Retinal pigment epithelial cell (primary cell): Measurements from ENCODE around the gene CYSRT1.
A peak's percentile ranks its signal among the peaks of the same experiment; 100 is the strongest.

ENCODE experiments used
- DNase-seq: peaks from one replicate; pipeline ENCODE4 v3.0.0-alpha.2; 2010; ENCODE audit warnings: low read depth
- H3K4me3 ChIP-seq: 2 replicates; pipeline ENCODE4 v1.5.1; 2011; ENCODE audit warnings: mild to moderate bottlenecking, low read length, control low read depth, moderate library complexity
- TF ChIP-seq, protein P1 (sequence below): conservative IDR thresholded peaks from 2 replicates; pipeline ENCODE4 v1.5.1; 2011; ENCODE audit warnings: low read depth, low read length, control low read depth, inconsistent platforms

Gene CYSRT1

DNA sequence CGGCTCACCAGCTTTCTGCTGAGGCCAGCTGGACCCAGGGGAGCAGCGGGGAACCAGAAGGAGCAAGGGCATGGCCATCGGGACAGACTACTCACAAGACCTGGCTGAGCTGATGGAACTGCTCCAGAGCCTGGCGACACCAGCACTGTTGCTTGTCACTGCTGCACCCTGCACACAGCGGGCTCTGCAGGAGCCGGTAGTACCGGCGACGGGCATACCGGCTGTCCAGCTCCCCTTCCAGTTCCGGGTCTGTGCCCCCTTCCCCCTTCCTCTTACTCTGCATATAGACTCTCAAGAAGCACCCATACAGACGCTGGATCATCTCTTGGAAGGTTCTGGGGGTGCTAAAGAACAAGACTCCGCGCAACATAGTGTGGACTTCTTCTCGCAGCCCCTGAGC lies 37.6 kb upstream of the CYSRT1 start:
- TF ChIP-seq, protein P1, sequence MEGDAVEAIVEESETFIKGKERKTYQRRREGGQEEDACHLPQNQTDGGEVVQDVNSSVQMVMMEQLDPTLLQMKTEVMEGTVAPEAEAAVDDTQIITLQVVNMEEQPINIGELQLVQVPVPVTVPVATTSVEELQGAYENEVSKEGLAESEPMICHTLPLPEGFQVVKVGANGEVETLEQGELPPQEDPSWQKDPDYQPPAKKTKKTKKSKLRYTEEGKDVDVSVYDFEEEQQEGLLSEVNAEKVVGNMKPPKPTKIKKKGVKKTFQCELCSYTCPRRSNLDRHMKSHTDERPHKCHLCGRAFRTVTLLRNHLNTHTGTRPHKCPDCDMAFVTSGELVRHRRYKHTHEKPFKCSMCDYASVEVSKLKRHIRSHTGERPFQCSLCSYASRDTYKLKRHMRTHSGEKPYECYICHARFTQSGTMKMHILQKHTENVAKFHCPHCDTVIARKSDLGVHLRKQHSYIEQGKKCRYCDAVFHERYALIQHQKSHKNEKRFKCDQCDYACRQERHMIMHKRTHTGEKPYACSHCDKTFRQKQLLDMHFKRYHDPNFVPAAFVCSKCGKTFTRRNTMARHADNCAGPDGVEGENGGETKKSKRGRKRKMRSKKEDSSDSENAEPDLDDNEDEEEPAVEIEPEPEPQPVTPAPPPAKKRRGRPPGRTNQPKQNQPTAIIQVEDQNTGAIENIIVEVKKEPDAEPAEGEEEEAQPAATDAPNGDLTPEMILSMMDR: no peak
- H3K4me3 ChIP-seq: peak overlapping the region; percentile 87
- no peak for DNase-seq

DNA sequence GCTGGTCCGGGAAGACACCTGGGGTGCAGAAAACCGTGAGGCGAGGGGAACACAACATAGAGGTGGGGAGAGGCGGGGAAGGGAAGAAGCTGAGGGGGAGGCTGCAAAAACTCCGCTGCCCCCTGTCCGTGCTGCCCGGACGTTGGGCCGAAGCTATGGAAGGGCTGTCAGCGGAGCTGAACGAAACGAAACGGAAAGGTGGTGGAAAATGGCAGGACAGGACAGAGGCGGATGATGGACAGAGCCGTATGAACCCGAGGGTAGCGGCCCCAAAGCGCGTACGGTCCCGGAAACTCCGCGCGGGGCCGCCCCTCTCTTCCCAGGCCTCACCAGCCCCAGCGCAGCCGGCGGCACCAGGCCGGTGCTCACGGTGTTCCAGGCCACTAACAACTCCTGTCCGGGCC lies 36.9 kb upstream of the CYSRT1 start:
- peak overlapping the region; percentile 87 for H3K4me3 ChIP-seq
- TF ChIP-seq, protein P1: no peak
- no peak for DNase-seq

DNA sequence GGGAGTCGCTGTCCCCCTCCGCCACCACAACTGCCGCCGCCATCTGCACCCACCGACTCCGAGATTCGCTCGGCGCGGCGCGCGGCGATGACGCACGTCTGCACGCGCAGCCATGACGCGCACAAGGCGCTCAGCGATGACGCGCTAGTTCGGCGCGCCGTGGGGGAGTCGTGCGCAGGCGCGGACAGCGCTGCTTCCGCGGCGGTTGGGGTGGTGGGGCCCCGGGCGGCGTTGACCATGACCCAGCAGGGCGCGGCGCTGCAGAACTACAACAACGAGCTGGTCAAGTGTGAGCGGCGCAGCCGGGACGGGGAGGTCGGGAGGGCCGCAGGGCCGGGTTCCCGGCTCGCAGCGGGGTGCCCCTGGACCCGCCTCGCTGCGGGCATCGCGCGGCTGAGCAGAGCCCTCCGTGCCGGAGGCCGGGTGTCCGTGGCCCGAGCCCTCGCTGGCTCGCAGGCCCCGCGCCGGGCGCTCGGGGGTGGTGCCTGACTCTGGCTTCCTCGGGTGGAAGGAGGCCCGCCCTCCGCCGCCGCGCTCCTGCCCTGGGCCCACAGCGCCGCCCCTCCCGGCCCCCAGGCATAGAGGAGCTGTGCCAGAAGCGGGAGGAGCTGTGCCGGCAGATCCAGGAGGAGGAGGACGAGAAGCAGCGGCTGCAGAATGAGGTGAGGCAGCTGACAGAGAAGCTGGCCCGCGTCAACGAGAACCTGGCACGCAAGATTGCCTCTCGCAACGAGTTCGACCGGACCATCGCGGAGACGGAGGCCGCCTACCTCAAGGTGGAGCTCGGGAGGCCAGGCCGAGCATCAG lies 36.3 kb upstream of the CYSRT1 start, which contains the start of the genes ANAPC2 and SSNA1:
ANAPC2 (minus strand) TSS at position 71 of the 807 bp plus-strand sequence; CDS start at position 43, 28 bp downstream.
SSNA1 (plus strand) TSS at position 187 of the 807 bp plus-strand sequence; CDS start at position 238, 51 bp downstream.
- peak; percentile 82 for DNase-seq
- peak within 1 kb of the TSS; percentile 87 for H3K4me3 ChIP-seq

DNA sequence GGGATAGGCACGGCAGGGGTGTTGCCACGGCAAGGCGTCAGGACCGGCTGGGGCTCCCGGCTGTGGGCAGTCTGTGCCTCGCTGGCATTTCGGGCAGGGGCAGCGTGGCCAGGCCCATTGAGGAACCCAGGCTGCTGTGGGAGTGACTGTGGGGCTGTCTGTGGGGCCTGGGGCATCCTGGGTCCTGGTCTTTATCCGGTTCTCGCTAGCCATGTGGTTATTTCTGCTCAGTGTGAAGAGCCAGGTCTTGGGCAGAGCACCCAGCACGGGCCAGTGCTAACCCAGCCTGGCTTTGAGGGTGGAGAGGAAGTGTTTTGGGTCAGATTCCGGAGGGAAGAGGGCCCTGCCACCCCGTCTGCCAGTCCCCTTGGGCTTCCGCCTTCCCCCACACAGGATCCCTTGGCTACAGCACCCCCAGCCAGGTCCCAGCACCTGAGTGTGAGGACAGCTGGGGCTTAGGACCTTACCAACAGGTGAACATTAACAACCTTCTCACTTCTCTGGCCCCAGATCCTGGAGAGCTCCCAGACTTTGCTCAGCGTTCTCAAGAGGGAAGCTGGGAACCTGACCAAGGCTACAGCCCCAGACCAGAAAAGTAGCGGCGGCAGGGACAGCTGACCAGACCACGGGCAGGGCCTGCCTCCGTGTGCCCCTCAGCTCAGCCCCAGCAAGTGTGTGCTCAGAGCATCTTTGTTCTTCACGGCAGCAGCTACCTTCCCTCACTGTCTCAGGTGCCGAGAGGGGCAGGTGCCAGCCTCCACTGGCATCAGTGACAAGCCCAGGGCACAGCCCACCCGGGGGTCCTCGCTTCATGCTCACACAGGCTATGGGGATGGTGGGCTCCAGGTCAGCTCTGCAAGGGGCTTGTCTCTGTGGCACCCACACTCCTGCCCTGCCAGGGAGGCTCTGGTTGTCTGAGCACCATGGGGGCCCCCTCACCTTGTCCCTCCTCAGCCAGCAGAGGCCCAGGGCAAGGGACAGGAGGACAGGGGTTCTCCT lies 35.4 kb upstream of the CYSRT1 start:
- DNase-seq: no peak
- TF ChIP-seq, protein P1: no peak
- H3K4me3 ChIP-seq: peak overlapping the region; percentile 87

More for the DNA sequence above, 36.3 kb upstream of the CYSRT1 start, which contains the start of the genes ANAPC2 and SSNA1:
- TF ChIP-seq, protein P1: peak; percentile 57

DNA sequence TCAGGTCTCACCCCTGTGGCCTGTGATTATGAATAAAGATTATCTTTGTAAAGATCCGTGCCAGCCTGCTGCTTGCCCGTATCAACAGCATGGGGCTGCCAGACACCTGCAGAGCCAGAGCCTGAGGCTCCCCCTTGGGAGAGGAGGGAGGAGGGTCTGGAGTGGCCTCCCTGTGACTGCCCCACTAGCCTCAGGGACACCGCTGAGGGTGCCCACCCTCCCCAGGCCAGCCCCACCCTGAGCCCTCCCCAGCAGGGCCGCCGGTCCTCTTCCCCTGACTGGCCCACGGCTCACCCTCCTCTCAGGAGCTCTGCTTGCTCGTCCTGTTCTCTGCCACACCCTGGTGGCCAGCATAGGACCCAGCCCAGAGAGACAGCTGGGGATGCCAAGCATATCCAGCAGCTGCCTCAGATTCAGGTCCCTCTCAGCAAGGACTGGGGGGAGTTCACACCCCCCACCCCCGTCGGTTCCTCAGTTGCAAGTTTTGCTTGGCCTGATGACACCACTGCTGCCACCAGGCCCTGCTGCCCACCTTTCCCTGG lies 34.6 kb upstream of the CYSRT1 start:
- TF ChIP-seq, protein P1: peak; percentile 48
- DNase-seq: no peak
- peak overlapping the region; percentile 87 for H3K4me3 ChIP-seq

DNA sequence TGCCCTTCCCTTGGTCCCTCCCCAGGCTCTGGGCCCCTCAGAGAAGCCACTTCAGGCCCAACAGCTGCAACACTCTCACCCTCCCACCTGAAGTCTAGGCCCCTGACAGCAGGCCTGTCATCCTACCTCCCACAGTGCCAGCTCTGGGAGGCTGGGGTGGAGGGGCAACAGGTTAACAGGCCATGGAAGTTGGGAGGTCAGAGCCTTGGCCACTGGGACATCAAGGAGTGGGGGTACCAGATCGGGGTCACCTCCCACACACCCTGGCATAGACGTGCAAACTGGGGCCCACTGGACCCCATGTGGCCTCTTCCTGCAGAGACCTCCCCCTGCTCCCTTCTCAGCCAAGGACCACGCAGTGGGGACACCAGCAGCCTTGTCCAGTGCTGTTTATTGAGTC lies 33.7 kb upstream of the CYSRT1 start:
- DNase-seq: no peak
- TF ChIP-seq, protein P1: no peak
- no peak overlapping the region for H3K4me3 ChIP-seq
